Spleen (tissue), 7 donors: ENCODE measurements around the gene MST1.

Source experiments
- CTCF ChIP-seq, 11 experiments: fragments of 200-600 bp in 7 of 11; fragments of 450-650 bp in 4 of 11; sonication (generic) in 4 of 11; IDR thresholded peaks in 8 of 11; conservative IDR thresholded peaks in 3 of 11; 1 replicate in 7 of 11; 2 replicates in 4 of 11; pipeline versions ENCODE4 v1.4.0 to v1.8.0; 2016 to 2021; ENCODE audit warnings: antibody characterized with exemption in 11 of 11, inconsistent platforms in 4 of 11, mild to moderate bottlenecking in 1 of 11
- POLR2A ChIP-seq, 3 donors: fragments of 450-650 bp; IDR thresholded peaks; one replicate each; pipeline ENCODE4 v1.5.1; 2017; ENCODE audit warnings: antibody characterized with exemption in 3 of 3, mild to moderate bottlenecking in 1 of 3
- donor health status: DM: no; HTN: no; CAD: no; lungs with moderate emphysema.
- donor health status: DM: no; HTN: no; CAD: no.
- donor health status: DM: no; HTN: no; CAD: no.

- TF ChIP-seq CTCF (IDR thresholded peaks at IDR 0.05 in 8 of 11, conservative IDR thresholded peaks at IDR 0.05 in 3 of 11), result no peak
- TF ChIP-seq POLR2A (IDR thresholded peaks at IDR 0.05), result no peak
These were observed 16.1 kb downstream of the MST1 start for GRCh38 chr3:49673121-49673714.
